ENCODE measurements around the gene AGBL4. TPM values are rescaled to one million over a fixed set of nuclear protein-coding genes. Genes with fewer than 3 reads are reported as not detected.

The AGBL4 gene
- total RNA-seq, 1 donor from 2014 or later: not detected

- intact Hi-C loops (cut with micrococcal nuclease): no loop called here
Observed at GRCh38 chr1:48726557-48727215, 1297.1 kb downstream of the AGBL4 start.

GRCh38 chr1:48726139-48726538 is 1297.6 kb downstream of the AGBL4 start:
- intact Hi-C loops (cut with micrococcal nuclease): no loop called here

- intact Hi-C loops (cut with micrococcal nuclease): no loop called here
Observed at GRCh38 chr1:48725341-48726046, 1298.3 kb downstream of the AGBL4 start.

- intact Hi-C loops (cut with micrococcal nuclease): no loop called here
Observed at GRCh38 chr1:48720929-48721328, 1302.8 kb downstream of the AGBL4 start.

GRCh38 chr1:48718705-48719104 is 1305.0 kb downstream of the AGBL4 start:
- intact Hi-C loops (cut with micrococcal nuclease): no loop called here

- intact Hi-C loops (cut with micrococcal nuclease): no loop called here
Observed at GRCh38 chr1:48718116-48718630, 1305.6 kb downstream of the AGBL4 start.

- intact Hi-C loops (cut with micrococcal nuclease): no loop called here
Observed at GRCh38 chr1:48717082-48717481, 1306.7 kb downstream of the AGBL4 start.

- intact Hi-C loops (cut with micrococcal nuclease): no loop called here
Observed at GRCh38 chr1:48715921-48716320, 1307.8 kb downstream of the AGBL4 start.

- intact Hi-C loops (cut with micrococcal nuclease): no loop called here
Observed at GRCh38 chr1:48710915-48711314, 1312.8 kb downstream of the AGBL4 start.

GRCh38 chr1:48710318-48710717 is 1313.4 kb downstream of the AGBL4 start:
- intact Hi-C loops (cut with micrococcal nuclease): no loop called here

GRCh38 chr1:48704736-48705135 is 1319.0 kb downstream of the AGBL4 start:
- intact Hi-C loops (cut with micrococcal nuclease): no loop called here

- intact Hi-C loops (cut with micrococcal nuclease): no loop called here
Observed at GRCh38 chr1:48701445-48701844, 1322.3 kb downstream of the AGBL4 start.

- intact Hi-C loops (cut with micrococcal nuclease): loop anchor here (5.0 kb wide), 1 partner anchor 125 kb away; no protein-coding TSS in a partner anchor
Observed at GRCh38 chr1:48697066-48697707, 1326.6 kb downstream of the AGBL4 start.

GRCh38 chr1:48695161-48695560 is 1328.6 kb downstream of the AGBL4 start:
- intact Hi-C loops (cut with micrococcal nuclease): loop anchor here (5.0 kb wide), 1 partner anchor 123 kb away; no protein-coding TSS in a partner anchor

- intact Hi-C loops (cut with micrococcal nuclease): no loop called here
Observed at GRCh38 chr1:48693674-48694320, 1330.0 kb downstream of the AGBL4 start.

- intact Hi-C loops (cut with micrococcal nuclease): no loop called here
Observed at GRCh38 chr1:48693180-48693579, 1330.6 kb downstream of the AGBL4 start.

- intact Hi-C loops (cut with micrococcal nuclease): no loop called here
Observed at GRCh38 chr1:48692235-48692634, 1331.5 kb downstream of the AGBL4 start.

- intact Hi-C loops (cut with micrococcal nuclease): no loop called here
Observed at GRCh38 chr1:48691429-48692001, 1332.2 kb downstream of the AGBL4 start.

- intact Hi-C loops (cut with micrococcal nuclease): no loop called here
Observed at GRCh38 chr1:48688102-48688760, 1335.5 kb downstream of the AGBL4 start.

GRCh38 chr1:48687282-48688045 is 1336.3 kb downstream of the AGBL4 start:
- intact Hi-C loops (cut with micrococcal nuclease): no loop called here
